ENCODE data around the gene RNU11. TPM values are rescaled to one million over a fixed set of nuclear protein-coding genes. Genes with fewer than 3 reads are reported as not detected.
"Not testable (repeated sequence)": the region's sequence is repeated elsewhere in the genome, so short reads cannot be mapped to it uniquely, and the experiment has no call there.

Gene RNU11
- total RNA-seq, 2 experiments from 2014 or later = not detected

GRCh38 chr1:28642056-28642846 lies 6.1 kb upstream of the RNU11 start:
- no peak for DNase-seq
- peaks cover 7% of the 10 kb centered on the region for H3K36me3 Mint-ChIP-seq (ENCODE audit: low read depth)
- H3K27me3 Mint-ChIP-seq (ENCODE audit: low read depth) = no peaks in the 10 kb centered on the region
- peak overlapping the region; percentile 99 for H3K4me3 Mint-ChIP-seq
- H3K4me1 Mint-ChIP-seq (ENCODE audit: low read depth) = peaks cover 44% of the 10 kb centered on the region
- no peaks in the 10 kb centered on the region for H3K9me3 Mint-ChIP-seq (ENCODE audit: insufficient read depth)
- ChIA-PET CTCF (interaction anchor here (0.6 to 3.9 kb wide), 12 partner anchors 26 to 560 kb away, joined by 3 to 36 read pairs (median 7); partner anchors contain the start of genes GMEB1, SRSF4 and YTHDF2), POLR2A (interaction anchor here (0.6 to 5.0 kb wide), 23 partner anchors 10 to 585 kb away, joined by 3 to 59 read pairs (median 5); partner anchors contain the start of genes ATP5IF1, GMEB1, MED18 and RCC1)
- peak; percentile 24 for ATAC-seq
- peak overlapping the region; percentile 99 for H3K27ac Mint-ChIP-seq

GRCh38 chr1:28642847-28643635 lies 5.4 kb upstream of the RNU11 start, which contains the start of gene TAF12:
Gene TAF12 (minus strand): TSS chr1:28643067. CDS start chr1:28622081, 20,986 bp downstream.
- ATAC-seq = peak; percentile 90
- Mint-ChIP-seq H3K36me3 (ENCODE audit: low read depth) (peaks cover 7% of the 10 kb centered on the region), H3K4me3 (peak within 1 kb of the TSS; percentile 99), H3K4me1 (ENCODE audit: low read depth) (peaks cover 51% of the 10 kb centered on the region), H3K9me3 (ENCODE audit: insufficient read depth) (no peaks in the 10 kb centered on the region), H3K27me3 (ENCODE audit: low read depth) (no peaks in the 10 kb centered on the region), H3K27ac (peak within 1 kb of the TSS; percentile 99)
- peak; percentile 94 for DNase-seq
- CTCF ChIA-PET = interaction anchor here (0.6 to 3.9 kb wide), 14 partner anchors 26 to 560 kb away, joined by 3 to 36 read pairs (median 4); partner anchors contain the start of genes GMEB1, SRSF4 and YTHDF2
- POLR2A ChIA-PET = interaction anchor here (0.6 to 5.0 kb wide), 27 partner anchors 14 to 586 kb away, joined by 3 to 59 read pairs (median 4); partner anchors contain the start of genes ATP5IF1, GMEB1, MED18 and RCC1

- H3K4me1 Mint-ChIP-seq (ENCODE audit: low read depth) = peaks cover 60% of the 10 kb centered on the region
- POLR2A ChIA-PET = interaction anchor here (1.9 to 5.0 kb wide), 6 partner anchors 25 to 139 kb away, joined by 10 to 59 read pairs (median 26); partner anchors contain the start of genes GMEB1, RCC1, TRNAU1AP and YTHDF2
- H3K27me3 Mint-ChIP-seq (ENCODE audit: low read depth) = no peaks in the 10 kb centered on the region
- no peak for DNase-seq
- peak overlapping the region; percentile 99 for H3K27ac Mint-ChIP-seq
- H3K4me3 Mint-ChIP-seq = peak overlapping the region; percentile 99
- H3K9me3 Mint-ChIP-seq (ENCODE audit: insufficient read depth) = no peaks in the 10 kb centered on the region
- CTCF ChIA-PET = interaction anchor here (1.2 to 3.9 kb wide), 4 partner anchors 92 to 537 kb away, joined by 4 to 36 read pairs (median 13); partner anchors contain the start of genes SRSF4 and YTHDF2
- no peak for ATAC-seq
- H3K36me3 Mint-ChIP-seq (ENCODE audit: low read depth) = peaks cover 7% of the 10 kb centered on the region
These were observed 3.9 kb upstream of the RNU11 start for GRCh38 chr1:28644494-28644893.

DNA sequence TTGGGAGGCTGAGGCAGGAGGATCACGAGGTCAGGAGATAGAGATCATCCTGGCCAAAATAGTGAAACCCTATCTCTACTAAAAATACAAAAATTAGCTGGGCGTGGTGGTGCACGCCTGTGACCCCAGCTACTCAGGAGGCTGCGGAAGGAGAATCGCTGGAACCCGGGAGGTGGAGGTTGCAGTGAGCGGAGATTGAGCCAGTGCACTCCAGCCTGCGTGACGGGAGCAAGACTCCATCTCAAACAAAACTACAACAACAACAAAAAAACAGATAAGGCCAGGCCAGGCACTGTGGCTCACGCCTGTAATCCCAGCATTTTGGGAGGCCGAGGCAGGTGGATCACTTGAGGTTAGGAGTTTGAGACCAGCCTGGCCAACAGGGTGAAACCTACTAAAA lies 3.0 kb upstream of the RNU11 start:
- not testable (repeated sequence) for H3K36me3 Mint-ChIP-seq (ENCODE audit: low read depth); H3K27ac Mint-ChIP-seq; DNase-seq; ATAC-seq; H3K9me3 Mint-ChIP-seq (ENCODE audit: insufficient read depth); H3K27me3 Mint-ChIP-seq (ENCODE audit: low read depth)
- Mint-ChIP-seq H3K4me3 (peak overlapping the region; percentile 15), H3K4me1 (ENCODE audit: low read depth) (peaks cover 53% of the 10 kb centered on the region)
- ChIA-PET POLR2A (interaction anchor here (3.2 kb wide), 1 partner anchor 24 kb away, joined by 53 read pairs; the partner anchor contains the start of gene GMEB1), CTCF (interaction anchor here (1.0 to 3.9 kb wide), 3 partner anchors 23 to 536 kb away, joined by 3 to 36 read pairs (median 13); partner anchors contain the start of genes GMEB1, SRSF4 and YTHDF2)

DNA sequence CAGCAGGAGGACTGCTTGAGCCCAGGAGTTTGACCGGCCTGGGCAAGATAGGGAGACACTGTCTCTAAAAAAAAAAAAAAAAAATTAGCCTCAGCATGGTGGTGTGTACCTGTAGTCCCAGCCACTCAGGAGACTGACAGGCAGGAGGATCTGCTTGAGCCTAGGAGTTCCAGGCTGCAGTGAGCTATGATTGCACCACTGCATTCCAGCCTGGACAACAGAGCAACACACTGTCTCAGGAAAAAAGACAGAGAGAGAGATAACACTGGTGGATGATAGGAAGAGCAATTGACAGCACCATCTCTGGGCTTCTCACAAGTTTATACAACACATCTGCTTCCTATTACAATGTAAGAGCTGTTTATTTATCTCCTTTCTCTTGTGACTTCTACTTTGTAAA lies 2.4 kb upstream of the RNU11 start:
- H3K36me3 Mint-ChIP-seq (ENCODE audit: low read depth) = peaks cover 7% of the 10 kb centered on the region
- DNase-seq (no peak), ATAC-seq (no peak)
- no peaks in the 10 kb centered on the region for H3K9me3 Mint-ChIP-seq (ENCODE audit: insufficient read depth)
- POLR2A ChIA-PET = interaction anchor here (1.2 kb wide), 1 partner anchor 91 kb away, joined by 3 read pairs; the partner anchor contains the start of gene YTHDF2
- H3K27ac Mint-ChIP-seq = peak overlapping the region; percentile 51
- peaks cover 47% of the 10 kb centered on the region for H3K4me1 Mint-ChIP-seq (ENCODE audit: low read depth)
- H3K4me3 Mint-ChIP-seq = no peak overlapping the region
- H3K27me3 Mint-ChIP-seq (ENCODE audit: low read depth) = no peaks in the 10 kb centered on the region
- CTCF ChIA-PET = no interaction called here

GRCh38 chr1:28648008-28648473 lies 359 bp upstream of the RNU11 start:
- Mint-ChIP-seq H3K4me3 (peak overlapping the region; percentile 84), H3K27ac (peak overlapping the region; percentile 99), H3K27me3 (ENCODE audit: low read depth) (no peaks in the 10 kb centered on the region), H3K9me3 (ENCODE audit: insufficient read depth) (no peaks in the 10 kb centered on the region), H3K4me1 (ENCODE audit: low read depth) (peaks cover 35% of the 10 kb centered on the region), H3K36me3 (ENCODE audit: low read depth) (peaks cover 2% of the 10 kb centered on the region)
- POLR2A ChIA-PET = interaction anchor here (0.6 to 4.6 kb wide), 42 partner anchors 9 to 555 kb away, joined by 3 to 185 read pairs (median 4); partner anchors contain the start of genes ATP5IF1, EPB41, GMEB1 and RCC1
- ATAC-seq (peak; percentile 66), DNase-seq (peak; percentile 94)
- CTCF ChIA-PET = interaction anchor here (1.0 to 2.0 kb wide), 3 partner anchors 20 to 88 kb away, joined by 4 to 11 read pairs (median 8); partner anchors contain the start of genes GMEB1 and YTHDF2

GRCh38 chr1:28653063-28653462 lies 4.7 kb downstream of the RNU11 start:
- H3K4me1 Mint-ChIP-seq (ENCODE audit: low read depth); H3K27ac Mint-ChIP-seq; H3K36me3 Mint-ChIP-seq (ENCODE audit: low read depth); H3K4me3 Mint-ChIP-seq; H3K27me3 Mint-ChIP-seq (ENCODE audit: low read depth); DNase-seq; H3K9me3 Mint-ChIP-seq (ENCODE audit: insufficient read depth); ATAC-seq; CTCF ChIA-PET: not testable (repeated sequence)
- POLR2A ChIA-PET = interaction anchor here (0.6 to 1.2 kb wide), 3 partner anchors 11 to 217 kb away, joined by 3 to 8 read pairs (median 4); partner anchors contain the start of gene GMEB1

- CTCF ChIA-PET = interaction anchor here (1.2 kb wide), 1 partner anchor 83 kb away, joined by 3 read pairs; the partner anchor contains the start of gene YTHDF2
- H3K36me3 Mint-ChIP-seq (ENCODE audit: low read depth) = not testable (repeated sequence)
These were observed 5.5 kb downstream of the RNU11 start for GRCh38 chr1:28653870-28654269.

GRCh38 chr1:28655448-28656311 lies 7.3 kb downstream of the RNU11 start:
- POLR2A ChIA-PET = interaction anchor here (0.8 to 1.1 kb wide), 2 partner anchors 14 kb away, joined by 3 read pairs; no protein-coding TSS in a partner anchor
- not testable (repeated sequence) for H3K4me3 Mint-ChIP-seq

More at GRCh38 chr1:28653870-28654269, 5.5 kb downstream of the RNU11 start:
- POLR2A ChIA-PET; ATAC-seq; H3K9me3 Mint-ChIP-seq (ENCODE audit: insufficient read depth); H3K27me3 Mint-ChIP-seq (ENCODE audit: low read depth); DNase-seq; H3K4me3 Mint-ChIP-seq; H3K4me1 Mint-ChIP-seq (ENCODE audit: low read depth); H3K27ac Mint-ChIP-seq: not testable (repeated sequence)

GRCh38 chr1:28656335-28656734 lies 7.9 kb downstream of the RNU11 start:
- Mint-ChIP-seq H3K27me3 (ENCODE audit: low read depth) (no peaks in the 10 kb centered on the region), H3K4me3 (no peak overlapping the region), H3K4me1 (ENCODE audit: low read depth) (no peaks in the 10 kb centered on the region), H3K9me3 (ENCODE audit: insufficient read depth) (no peaks in the 10 kb centered on the region), H3K27ac (no peak overlapping the region), H3K36me3 (ENCODE audit: low read depth) (no peaks in the 10 kb centered on the region)
- DNase-seq (no peak), ATAC-seq (no peak)
- POLR2A ChIA-PET = interaction anchor here (1.1 to 1.7 kb wide), 4 partner anchors 8 to 13 kb away, joined by 3 to 13 read pairs (median 4); partner anchors contain the start of genes RNU11 and TAF12
- CTCF ChIA-PET = no interaction called here

More at GRCh38 chr1:28655448-28656311, 7.3 kb downstream of the RNU11 start:
- H3K9me3 Mint-ChIP-seq (ENCODE audit: insufficient read depth); H3K4me1 Mint-ChIP-seq (ENCODE audit: low read depth); H3K36me3 Mint-ChIP-seq (ENCODE audit: low read depth); H3K27me3 Mint-ChIP-seq (ENCODE audit: low read depth); H3K27ac Mint-ChIP-seq; ATAC-seq; DNase-seq: not testable (repeated sequence)
- CTCF ChIA-PET = interaction anchor here (1.2 kb wide), 1 partner anchor 81 kb away, joined by 3 read pairs; the partner anchor contains the start of gene YTHDF2
